Right renal cortex interstitium (tissue), 3 donors: Measurements from ENCODE around the gene TMEM44. TPM values are rescaled to one million over a fixed set of nuclear protein-coding genes. Genes with fewer than 3 reads are reported as not detected.

Source experiments
- DNase-seq, 3 donors: peaks; one replicate each; pipeline ENCODE4 v3.0.0-alpha.2; 2013; ENCODE audit warnings: low read depth in 3 of 3, low spot score in 2 of 3
- polyA plus RNA-seq, 3 donors: library from polyadenylated mRNA; unstranded; fragments of 120-200 nt; gene quantifications; one replicate each; pipeline ENCODE4 v1.2.1, GENCODE V29; 2013; ENCODE audit not compliant: insufficient read length in 3 of 3

Gene TMEM44
- polyA plus RNA-seq, 3 donors = 14.4 to 14.8 (median 14.7) TPM

DNA sequence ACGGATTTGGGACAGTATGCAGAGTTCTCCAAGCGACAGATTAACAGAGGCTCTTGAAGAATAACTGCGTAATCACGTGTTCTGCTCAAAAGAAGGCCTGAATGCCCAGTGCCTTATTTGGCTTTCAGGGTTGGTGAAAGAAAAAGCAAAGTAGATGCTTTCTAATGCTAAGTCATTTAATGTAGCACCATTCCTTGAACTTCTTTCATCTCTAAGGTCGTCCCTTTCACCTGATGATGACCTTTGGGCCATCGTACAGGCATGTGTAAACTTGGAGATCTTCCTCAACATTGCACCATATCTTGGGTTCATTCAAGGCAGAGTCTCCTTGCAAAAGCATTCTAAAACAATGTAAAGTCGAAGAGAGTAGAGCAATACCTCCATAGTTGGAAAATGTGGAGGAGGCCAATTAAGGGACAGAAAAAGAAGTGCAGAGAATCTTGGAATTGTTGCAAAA, 48.9 kb downstream of the TMEM44 start:
- DNase-seq = no peak

GRCh38 chr3:194582196-194582905, 50.9 kb downstream of the TMEM44 start:
- DNase-seq = no peak

DNA sequence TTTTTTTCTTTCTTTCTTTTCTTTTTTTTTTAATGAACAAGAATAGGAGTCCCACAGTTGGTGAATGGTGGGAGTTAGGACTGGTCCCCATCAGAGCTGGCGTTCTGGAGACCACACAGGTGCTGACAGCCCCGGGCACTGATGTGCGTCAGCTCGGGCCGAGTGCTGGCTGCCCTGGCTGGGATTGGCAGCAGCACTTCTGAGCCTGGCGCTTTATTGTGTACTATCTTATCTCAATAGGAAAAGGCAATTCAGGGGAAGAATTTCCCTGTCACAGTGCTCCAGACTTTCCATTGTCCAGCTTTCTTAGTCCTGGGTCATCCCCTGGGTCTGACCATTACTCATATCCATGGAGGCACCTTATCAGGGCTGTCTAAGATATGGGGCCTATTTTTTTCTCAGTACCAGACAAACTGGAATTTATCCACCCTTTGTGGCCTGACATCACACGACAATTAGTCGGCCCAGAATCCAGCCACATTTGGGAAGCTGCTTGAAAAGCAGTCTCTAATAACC, 54.1 kb downstream of the TMEM44 start:
- DNase-seq = no peak

DNA sequence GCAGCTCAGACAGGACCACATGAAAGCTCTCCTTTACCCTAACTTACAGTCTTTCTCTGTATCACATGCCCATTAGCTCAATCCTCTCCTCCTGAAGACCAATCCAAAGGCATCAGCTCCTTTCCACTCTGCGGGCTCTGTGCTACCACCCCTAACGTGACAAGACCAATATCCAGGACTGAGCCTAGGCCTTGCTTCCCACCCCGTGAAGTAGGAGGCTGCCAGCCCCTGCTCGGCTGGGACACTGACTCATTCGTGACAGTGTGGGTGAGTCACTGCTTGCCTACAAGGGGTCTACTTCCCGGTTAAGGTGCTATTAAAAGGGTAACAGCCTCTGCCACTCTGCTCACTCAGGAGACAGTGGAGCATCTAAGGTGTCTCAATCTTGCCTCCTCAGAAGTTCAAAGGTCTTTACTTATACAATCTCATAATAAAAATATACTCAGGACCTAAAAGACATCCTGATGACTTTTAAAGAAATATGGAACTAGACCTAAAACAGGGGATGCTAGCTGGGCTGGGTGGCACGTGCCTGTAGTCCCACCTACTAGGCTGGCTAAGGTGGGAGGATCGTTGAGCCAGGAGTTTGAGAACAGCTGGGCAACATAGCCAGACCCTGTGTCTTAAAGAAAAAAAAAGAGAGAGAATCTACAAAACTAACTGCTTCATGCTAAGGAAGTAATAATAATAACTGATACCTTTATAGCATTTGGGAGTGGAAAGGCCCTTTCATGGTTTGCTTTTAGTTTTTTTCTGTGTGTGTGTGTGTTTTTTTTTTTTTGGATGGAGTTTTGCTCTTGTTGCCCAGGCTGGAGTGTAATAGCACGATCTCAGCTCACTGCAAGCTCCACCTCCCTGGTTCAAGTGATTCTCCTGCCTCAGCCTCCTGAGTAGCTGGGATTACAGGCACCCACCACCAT, 55.0 kb downstream of the TMEM44 start:
- DNase-seq = no peak

DNA sequence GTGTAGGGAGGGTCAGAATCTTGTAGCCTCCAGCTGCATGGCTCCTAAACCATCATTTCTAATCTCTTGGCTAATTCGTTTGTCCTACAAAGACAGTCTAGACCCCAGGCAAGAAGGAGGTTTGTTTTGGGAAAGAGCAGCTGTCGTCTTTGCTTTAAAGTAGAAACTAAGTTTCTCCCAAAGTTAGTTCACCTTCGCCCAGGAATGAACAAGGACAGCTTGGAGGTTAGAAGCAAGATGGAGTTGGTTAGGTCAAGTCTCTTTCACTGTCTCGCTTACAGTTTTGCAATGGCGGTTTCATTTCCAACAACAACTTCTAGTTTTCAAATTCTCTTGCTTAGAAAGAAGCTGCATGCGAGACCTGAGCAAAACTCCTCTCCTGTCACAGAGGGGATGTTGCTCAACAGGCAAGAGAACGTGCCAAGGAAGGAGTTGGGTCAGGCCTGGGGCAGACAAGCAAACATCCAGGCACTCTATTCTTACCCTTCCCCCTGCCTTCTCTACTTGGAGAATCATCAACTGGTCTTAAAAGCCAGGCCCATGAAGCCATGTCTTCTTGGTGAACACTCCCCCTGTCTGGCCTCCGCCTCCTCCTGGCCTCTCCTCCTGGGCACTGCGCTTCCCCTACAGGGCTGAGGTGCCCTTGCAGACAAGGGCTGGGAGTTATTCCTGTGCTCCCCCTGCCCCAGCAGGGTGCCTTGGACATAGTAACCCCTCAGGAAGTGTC, 57.6 kb downstream of the TMEM44 start:
- no peak for DNase-seq

- no peak for DNase-seq
Measured at GRCh38 chr3:194574639-194575483, 58.4 kb downstream of the TMEM44 start.

GRCh38 chr3:194573680-194574437, 59.4 kb downstream of the TMEM44 start:
- no peak for DNase-seq

GRCh38 chr3:194572944-194573491, 60.2 kb downstream of the TMEM44 start:
- no peak for DNase-seq

- DNase-seq = no peak
Measured at GRCh38 chr3:194572143-194572789, 61.0 kb downstream of the TMEM44 start.

- no peak for DNase-seq
Measured at GRCh38 chr3:194571491-194572142, 61.6 kb downstream of the TMEM44 start.

GRCh38 chr3:194570898-194571297, 62.3 kb downstream of the TMEM44 start:
- DNase-seq = no peak

- DNase-seq = no peak
Measured at GRCh38 chr3:194570235-194570634, 63.0 kb downstream of the TMEM44 start.

GRCh38 chr3:194569252-194569651, 64.0 kb downstream of the TMEM44 start:
- no peak for DNase-seq

DNA sequence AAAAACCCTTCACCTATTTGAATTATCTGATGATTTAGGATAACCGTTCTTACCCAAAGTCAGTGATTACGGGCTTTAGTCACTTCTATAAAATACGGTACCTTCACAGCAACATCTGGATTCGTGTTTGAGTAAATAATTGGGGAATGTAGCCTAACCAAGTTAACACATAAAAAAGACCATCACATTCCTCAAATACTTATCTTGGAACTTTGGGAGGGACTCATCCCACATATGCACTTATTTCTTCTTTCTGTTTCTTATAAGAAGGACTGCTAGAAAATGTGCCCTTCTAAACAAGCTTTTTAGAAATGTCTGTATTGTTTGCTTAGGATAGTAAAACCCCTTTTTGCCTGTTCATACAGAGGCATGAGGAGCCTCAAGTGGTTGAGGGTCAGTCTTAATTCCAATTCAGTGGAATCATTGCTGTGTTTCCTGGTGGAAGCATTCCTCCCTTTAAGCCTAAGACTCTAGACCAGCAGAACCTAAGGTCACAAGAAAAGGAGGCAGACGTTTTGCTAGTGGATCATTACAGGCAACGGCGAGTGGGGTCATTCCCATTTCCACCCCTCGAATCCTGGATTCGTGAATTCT, 67.5 kb downstream of the TMEM44 start:
- DNase-seq = no peak

DNA sequence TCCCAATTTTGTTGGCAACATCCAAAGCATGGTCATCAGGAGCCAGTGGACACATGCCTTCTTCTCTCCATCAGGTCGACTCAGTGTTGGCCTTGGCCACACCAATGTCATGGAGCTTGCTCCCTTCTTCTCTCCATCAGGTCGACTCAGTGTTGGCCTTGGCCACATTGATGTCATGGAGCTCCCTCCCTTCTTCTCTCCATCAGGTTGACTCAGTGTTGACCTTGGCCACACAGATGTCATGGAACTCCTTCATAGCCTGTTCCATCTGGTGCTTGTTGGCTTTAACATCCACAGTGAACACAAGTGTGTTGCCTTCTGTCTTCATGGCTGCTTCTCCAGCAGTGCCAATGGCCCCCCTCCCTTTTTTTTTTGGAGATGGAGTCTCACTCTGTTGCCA, 70.2 kb downstream of the TMEM44 start:
- no peak for DNase-seq

DNA sequence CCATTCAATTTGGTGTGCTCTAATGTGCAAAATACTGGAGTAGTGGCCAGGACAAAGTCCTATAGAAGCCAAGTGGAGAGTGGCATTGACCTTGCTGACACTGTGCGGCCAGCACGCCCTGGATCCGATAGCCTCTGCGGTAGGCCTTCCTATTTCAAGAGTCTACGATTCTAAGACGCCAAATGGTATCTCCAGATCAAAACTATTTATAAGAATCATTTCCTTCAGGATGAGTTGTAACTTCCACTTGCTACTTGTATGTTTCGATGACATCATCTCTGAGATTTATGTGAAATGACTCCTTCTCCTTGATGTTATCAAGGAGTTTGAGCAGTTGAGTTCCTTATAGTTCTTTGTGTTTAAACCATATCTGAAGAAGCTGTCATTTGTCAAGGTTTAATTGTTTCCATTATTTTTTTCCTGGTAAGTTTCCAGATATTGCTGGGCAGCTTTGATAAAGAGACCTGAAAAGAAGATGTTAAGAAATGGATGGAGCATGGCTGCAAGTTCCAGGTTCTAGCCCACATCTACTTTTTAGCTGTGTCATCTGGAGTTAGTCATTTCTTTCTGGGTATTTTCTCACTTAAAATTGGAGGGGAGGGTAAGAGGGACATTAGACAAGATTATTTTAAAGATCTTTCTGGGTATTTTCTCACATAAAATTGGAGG, 71.8 kb downstream of the TMEM44 start:
- DNase-seq = no peak

DNA sequence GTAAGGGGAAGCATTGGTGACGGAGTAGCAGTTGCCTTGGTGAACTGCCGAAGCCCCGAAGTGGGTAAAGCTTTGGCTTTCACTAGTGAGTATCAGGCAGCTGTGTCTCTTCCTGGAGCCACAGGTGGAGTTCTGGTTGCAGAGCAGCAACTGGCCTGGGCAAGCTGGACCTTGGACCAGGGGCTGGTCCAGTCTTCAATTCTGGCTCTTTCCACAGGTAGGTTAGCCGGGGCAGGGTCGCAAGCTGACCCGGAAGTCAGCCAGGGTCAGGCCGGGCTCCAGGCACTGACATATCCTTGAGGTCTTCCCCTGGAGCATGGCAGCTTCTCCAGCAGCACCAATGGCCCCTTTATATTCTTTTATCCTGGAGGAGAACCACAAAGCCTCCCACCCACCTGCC, 73.2 kb downstream of the TMEM44 start:
- no peak for DNase-seq
